ENCODE results near the gene CRACDL.

DNA sequence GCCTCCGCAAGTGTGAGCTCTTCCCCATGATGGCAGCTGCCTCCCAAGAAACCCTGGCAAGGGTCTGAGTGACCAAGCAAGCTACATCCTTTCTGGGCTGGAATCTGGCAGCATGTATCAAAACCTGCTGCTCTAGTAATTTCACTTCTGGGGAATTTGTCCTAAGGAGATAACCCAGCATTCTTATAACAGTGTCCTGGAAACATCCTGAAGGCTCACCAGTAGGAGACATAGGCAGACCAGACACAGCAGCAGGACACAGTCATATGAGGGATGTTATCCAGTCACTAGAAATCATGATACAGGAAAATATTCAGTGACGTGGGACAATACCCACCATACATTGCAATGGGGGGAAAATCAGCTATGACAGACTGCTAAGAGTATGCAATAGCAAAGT is 64.5 kb downstream of the CRACDL start:
- TF ChIP-seq, protein P1, sequence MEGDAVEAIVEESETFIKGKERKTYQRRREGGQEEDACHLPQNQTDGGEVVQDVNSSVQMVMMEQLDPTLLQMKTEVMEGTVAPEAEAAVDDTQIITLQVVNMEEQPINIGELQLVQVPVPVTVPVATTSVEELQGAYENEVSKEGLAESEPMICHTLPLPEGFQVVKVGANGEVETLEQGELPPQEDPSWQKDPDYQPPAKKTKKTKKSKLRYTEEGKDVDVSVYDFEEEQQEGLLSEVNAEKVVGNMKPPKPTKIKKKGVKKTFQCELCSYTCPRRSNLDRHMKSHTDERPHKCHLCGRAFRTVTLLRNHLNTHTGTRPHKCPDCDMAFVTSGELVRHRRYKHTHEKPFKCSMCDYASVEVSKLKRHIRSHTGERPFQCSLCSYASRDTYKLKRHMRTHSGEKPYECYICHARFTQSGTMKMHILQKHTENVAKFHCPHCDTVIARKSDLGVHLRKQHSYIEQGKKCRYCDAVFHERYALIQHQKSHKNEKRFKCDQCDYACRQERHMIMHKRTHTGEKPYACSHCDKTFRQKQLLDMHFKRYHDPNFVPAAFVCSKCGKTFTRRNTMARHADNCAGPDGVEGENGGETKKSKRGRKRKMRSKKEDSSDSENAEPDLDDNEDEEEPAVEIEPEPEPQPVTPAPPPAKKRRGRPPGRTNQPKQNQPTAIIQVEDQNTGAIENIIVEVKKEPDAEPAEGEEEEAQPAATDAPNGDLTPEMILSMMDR (IDR thresholded peaks at IDR 0.05) = no peak
- TF ChIP-seq POLR2A (IDR thresholded peaks at IDR 0.05) = no peak
